Naive thymus-derived CD4-positive, alpha-beta T cell (primary cell): ENCODE measurements around the gene CBX7. TPM values are rescaled to one million over a fixed set of nuclear protein-coding genes. Genes with fewer than 3 reads are reported as not detected.
A peak's percentile ranks its signal among the peaks of the same experiment; 100 is the strongest.

Experiments used
- ATAC-seq: fragments of 150-1000 bp; cut with Tn5 transposase; 2 replicates; pipeline ENCODE4 v1.10.0; 2021; ENCODE audit warnings: mild to moderate bottlenecking, moderate library complexity
- CTCF ChIA-PET: fragments of 350-600 bp; sonication (Branson Sonifier 250); formaldehyde crosslinking; loops from one replicate; lab custom pipeline; 2021; ENCODE audit warnings: antibody characterized with exemption; lab: Charles Lee
- POLR2A ChIA-PET: fragments of 350-600 bp; sonication (Branson Sonifier 250); formaldehyde crosslinking; loops from one replicate; lab custom pipeline; 2021; ENCODE audit warnings: antibody characterized with exemption, inconsistent platforms; lab: Charles Lee
- DNase-seq, 9 donors: peaks; one replicate each; pipeline versions ENCODE4 v3.0.0 to v3.0.0-alpha.2; 2020 to 2022; ENCODE audit warnings: mixed read lengths in 1 of 9
- H3K27ac ChIP-seq: one replicate; pipeline ENCODE4 v1.7.0; 2013; ENCODE audit warnings: mild to moderate bottlenecking, low read depth, low read length, moderate library complexity
- H3K27me3 ChIP-seq, 2 donors: one replicate each; pipeline ENCODE4 v1.7.0; 2013; ENCODE audit warnings: low read length in 2 of 2, mild to moderate bottlenecking in 2 of 2, moderate library complexity in 2 of 2; ENCODE audit not compliant: control insufficient read depth in 2 of 2, insufficient read depth in 2 of 2
- H3K36me3 ChIP-seq, 3 experiments: 1 replicate in 2 of 3; 2 replicates in 1 of 3; pipeline ENCODE4 v1.7.0; 2013; ENCODE audit warnings: low read length in 3 of 3, mild to moderate bottlenecking in 3 of 3, moderate library complexity in 1 of 3; ENCODE audit not compliant: insufficient read depth in 3 of 3, control insufficient read depth in 2 of 3
- H3K4me1 ChIP-seq, 2 donors: one replicate each; pipeline ENCODE4 v1.7.0; 2013; ENCODE audit warnings: low read length in 2 of 2, mild to moderate bottlenecking in 2 of 2, moderate library complexity in 1 of 2; ENCODE audit not compliant: control insufficient read depth in 2 of 2, insufficient read depth in 2 of 2
- H3K4me3 ChIP-seq: 2 replicates; pipeline ENCODE4 v1.7.0; 2013; ENCODE audit warnings: mild to moderate bottlenecking, low read length
- H3K9me3 ChIP-seq, 3 experiments: 1 replicate in 2 of 3; 2 replicates in 1 of 3; pipeline ENCODE4 v1.7.0; 2013; ENCODE audit warnings: low read length in 3 of 3; ENCODE audit not compliant: control insufficient read depth in 2 of 3
- H3K27ac Mint-ChIP-seq, 9 donors: one replicate each; pipeline ENCODE4 v1.8.0; 2020 to 2022; ENCODE audit warnings: mixed read lengths in 9 of 9, mild to moderate bottlenecking in 8 of 9, moderate library complexity in 5 of 9, inconsistent platforms in 2 of 9
- H3K27me3 Mint-ChIP-seq, 5 donors: one replicate each; pipeline ENCODE4 v1.8.0; 2021 to 2022; ENCODE audit warnings: mixed read lengths in 5 of 5, mild to moderate bottlenecking in 1 of 5
- H3K36me3 Mint-ChIP-seq, 5 donors: one replicate each; pipeline ENCODE4 v1.8.0; 2020 to 2022; ENCODE audit warnings: mixed read lengths in 5 of 5, mild to moderate bottlenecking in 3 of 5, inconsistent platforms in 1 of 5
- H3K4me1 Mint-ChIP-seq, 7 donors: one replicate each; pipeline ENCODE4 v1.8.0; 2020 to 2022; ENCODE audit warnings: mixed read lengths in 7 of 7, mild to moderate bottlenecking in 3 of 7, inconsistent platforms in 1 of 7
- H3K4me3 Mint-ChIP-seq, 10 donors: one replicate each; pipeline ENCODE4 v1.8.0; 2020 to 2022; ENCODE audit warnings: mild to moderate bottlenecking in 10 of 10, mixed read lengths in 10 of 10, moderate library complexity in 6 of 10, inconsistent platforms in 2 of 10
- H3K9me3 Mint-ChIP-seq, 11 donors: one replicate each; pipeline ENCODE4 v1.8.0; 2020 to 2022; ENCODE audit warnings: mixed read lengths in 11 of 11, mild to moderate bottlenecking in 4 of 11, inconsistent platforms in 1 of 11, moderate library complexity in 1 of 11
- intact Hi-C, 2 donors: fragments of 100-400 bp; cut with micrococcal nuclease; formaldehyde crosslinking; loops; one replicate each; pipeline ENCODE4 v1.15.1; 2023
- polyA plus RNA-seq, 2 donors: library from polyadenylated mRNA; unstranded; fragments of 300-500 nt; fragmentation: Illumina TruSeq; gene quantifications; one replicate each; pipeline ENCODE4 v1.2.3, GENCODE V29; 2021
- total RNA-seq, 6 experiments: library from RNA in 5 of 6; stranded (reverse) in 5 of 6; gene quantifications; 1 replicate in 5 of 6; 2 replicates in 1 of 6; pipeline ENCODE4 v1.2.3 and lab custom pipeline; 2021 to 2026

Gene CBX7
- total and polyA plus RNA-seq, 7 experiments from 2014 or later: 14.2 to 164 (median 74.9) TPM

DNA sequence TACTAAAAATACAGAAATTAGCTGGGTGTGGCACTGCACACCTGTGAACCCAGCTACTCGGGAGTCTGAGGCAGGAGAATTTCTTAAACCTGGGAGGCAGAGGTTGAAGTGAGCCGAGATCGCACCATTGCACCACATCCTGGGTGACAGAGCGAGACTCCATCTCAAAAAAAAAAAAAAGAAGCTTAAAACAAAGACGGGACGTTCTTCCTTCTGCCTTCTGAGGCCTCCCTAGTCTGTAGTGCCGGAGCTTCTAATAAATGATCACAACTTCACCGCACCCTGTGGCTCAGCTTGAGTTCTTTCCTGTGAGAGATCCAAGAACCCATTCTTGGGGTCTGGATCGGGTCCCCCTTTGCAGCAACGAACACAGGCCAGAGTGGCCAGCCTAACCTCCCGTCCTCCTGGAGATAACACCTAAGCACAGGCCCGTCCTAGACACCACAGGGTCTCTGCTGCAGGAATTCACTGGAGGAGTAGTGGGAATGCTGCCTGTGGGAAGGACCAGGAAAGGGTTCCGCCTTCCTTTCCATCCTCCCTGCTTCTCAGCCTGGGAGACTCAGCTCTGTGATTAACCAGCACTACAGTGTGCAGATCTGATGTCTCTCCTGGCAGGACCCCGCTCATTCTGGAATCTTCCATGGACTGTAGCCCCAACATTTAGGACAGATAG is 57.6 kb downstream of the CBX7 start:
- H3K9me3 Mint-ChIP-seq: no peaks in the 10 kb centered on the region
- H3K27me3 ChIP-seq: no peaks in the 10 kb centered on the region
- ATAC-seq (no peak), DNase-seq (peak in 7 of 9 donors; percentile 20 to 62 (median 48))
- intact Hi-C loops: loop anchor here in 1 of 2 donors (5.0 kb wide), 2 partner anchors 53 to 73 kb away; partner anchors contain the start of genes APOBEC3D and APOBEC3F
- H3K9me3 ChIP-seq: no peaks in the 10 kb centered on the region
- peak overlapping the region; percentile 9 to 94 (median 82) for H3K27ac Mint-ChIP-seq
- POLR2A ChIA-PET: interaction anchor here (0.7 to 1.4 kb wide), 8 partner anchors 10 to 222 kb away, joined by 3 to 5 read pairs (median 3); partner anchors contain the start of gene APOBEC3G
- H3K36me3 Mint-ChIP-seq: peaks cover 0 to 3% (median 0%) of the 10 kb centered on the region in 5 donors
- H3K4me3 Mint-ChIP-seq: peak overlapping the region in 7 of 10 donors; percentile 31 to 57 (median 50)
- H3K27ac ChIP-seq: peak overlapping the region; percentile 33
- H3K4me1 ChIP-seq: peaks cover 72 to 92% of the 10 kb centered on the region in 2 donors
- no peak overlapping the region for H3K4me3 ChIP-seq
- no peaks in the 10 kb centered on the region for H3K27me3 Mint-ChIP-seq
- CTCF ChIA-PET: interaction anchor here (0.6 to 1.0 kb wide), 2 partner anchors 23 to 170 kb away, joined by 3 to 4 read pairs; no protein-coding TSS in a partner anchor
- peaks cover 35 to 96% (median 82%) of the 10 kb centered on the region in 7 donors for H3K4me1 Mint-ChIP-seq
- H3K36me3 ChIP-seq: no peaks in the 10 kb centered on the region

DNA sequence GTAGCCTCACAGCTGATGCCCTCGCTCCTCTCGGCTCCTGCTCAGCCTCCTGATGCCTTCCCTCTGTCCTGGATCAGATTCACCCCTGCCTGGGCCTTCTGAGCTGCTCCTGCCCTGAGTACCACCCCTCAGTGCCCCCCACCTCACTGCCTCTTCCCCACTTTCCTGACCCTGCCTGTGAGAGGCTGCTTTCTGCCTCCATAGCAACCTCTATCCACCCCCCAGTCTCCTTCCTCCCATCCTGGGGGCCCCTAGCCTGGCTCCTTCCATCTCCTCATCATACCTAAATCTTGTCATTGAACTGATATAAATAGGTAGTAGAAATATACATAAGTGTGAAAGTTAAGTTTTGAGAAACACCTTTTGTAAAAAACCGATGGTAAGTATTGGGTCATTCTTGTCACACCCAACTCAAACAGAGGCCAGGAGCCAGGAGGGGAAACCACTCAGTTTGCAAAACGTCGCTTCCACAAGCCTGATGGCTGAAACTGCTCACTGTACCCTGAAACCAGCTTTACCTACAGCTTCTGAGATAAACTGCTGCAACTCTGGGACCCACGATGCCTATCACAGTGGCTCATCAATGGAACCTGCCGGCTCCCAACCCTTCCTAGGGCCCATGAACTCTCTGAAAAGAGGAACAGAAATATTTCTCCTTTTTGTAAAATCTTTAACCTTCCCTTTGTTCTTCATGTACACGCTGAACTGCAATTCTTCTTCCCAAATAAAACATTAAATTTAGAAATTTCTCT is 60.2 kb downstream of the CBX7 start:
- H3K9me3 ChIP-seq: no peaks in the 10 kb centered on the region
- Mint-ChIP-seq H3K4me1 (peaks cover 29 to 92% (median 81%) of the 10 kb centered on the region in 7 donors), H3K27me3 (no peaks in the 10 kb centered on the region), H3K27ac (peak overlapping the region; percentile 85 to 97 (median 96)), H3K36me3 (peaks cover 0 to 5% (median 4%) of the 10 kb centered on the region in 5 donors), H3K9me3 (no peaks in the 10 kb centered on the region), H3K4me3 (peak overlapping the region in 9 of 10 donors; percentile 1 to 84 (median 56))
- H3K27me3 ChIP-seq: no peaks in the 10 kb centered on the region
- CTCF ChIA-PET: no interaction called here
- ATAC-seq (no peak), DNase-seq (no peak)
- H3K4me1 ChIP-seq: peaks cover 59 to 92% of the 10 kb centered on the region in 2 donors
- H3K27ac ChIP-seq: peak overlapping the region; percentile 69
- no peak overlapping the region for H3K4me3 ChIP-seq
- POLR2A ChIA-PET: interaction anchor here (0.6 to 1.5 kb wide), 3 partner anchors 10 to 106 kb away, joined by 3 read pairs; partner anchors contain the start of gene CBX7
- intact Hi-C loops: loop anchor here in 1 of 2 donors (5.0 kb wide), 1 partner anchor 70 kb away; the partner anchor contains the start of gene APOBEC3D
- peaks cover 0 to under 1% (median 0%) of the 10 kb centered on the region in 3 experiments for H3K36me3 ChIP-seq

GRCh38 chr22:39091126-39092081 is 61.1 kb downstream of the CBX7 start:
- H3K27ac Mint-ChIP-seq: peak overlapping the region; percentile 85 to 97 (median 96)
- peaks cover 33 to 90% (median 75%) of the 10 kb centered on the region in 7 donors for H3K4me1 Mint-ChIP-seq
- H3K4me3 ChIP-seq: no peak overlapping the region
- peaks cover 0 to 7% (median 0%) of the 10 kb centered on the region in 3 experiments for H3K36me3 ChIP-seq
- intact Hi-C loops: loop anchor here (1.0 to 5.0 kb wide), 5 partner anchors 15 to 77 kb away; partner anchors contain the start of genes APOBEC3C (in 1 of the 2), APOBEC3D (in 1 of the 2), APOBEC3F (in 1 of the 2) and APOBEC3G (in 1 of the 2)
- peaks cover 0 to 7% (median 6%) of the 10 kb centered on the region in 5 donors for H3K36me3 Mint-ChIP-seq
- ATAC-seq: peak; percentile 13
- no peaks in the 10 kb centered on the region for H3K9me3 Mint-ChIP-seq
- H3K27me3 ChIP-seq: no peaks in the 10 kb centered on the region
- H3K4me1 ChIP-seq: peaks cover 52 to 92% of the 10 kb centered on the region in 2 donors
- no peaks in the 10 kb centered on the region for H3K9me3 ChIP-seq
- peak overlapping the region; percentile 69 for H3K27ac ChIP-seq
- H3K27me3 Mint-ChIP-seq: no peaks in the 10 kb centered on the region
- CTCF ChIA-PET: interaction anchor here (0.6 to 0.9 kb wide), 3 partner anchors 66 to 519 kb away, joined by 3 read pairs; no protein-coding TSS in a partner anchor
- no peak for DNase-seq
- POLR2A ChIA-PET: interaction anchor here (1.0 to 1.5 kb wide), 4 partner anchors 62 to 82 kb away, joined by 3 to 5 read pairs (median 4); partner anchors contain the start of gene CBX7
- H3K4me3 Mint-ChIP-seq: peak overlapping the region; percentile 63 to 84 (median 72)

DNA sequence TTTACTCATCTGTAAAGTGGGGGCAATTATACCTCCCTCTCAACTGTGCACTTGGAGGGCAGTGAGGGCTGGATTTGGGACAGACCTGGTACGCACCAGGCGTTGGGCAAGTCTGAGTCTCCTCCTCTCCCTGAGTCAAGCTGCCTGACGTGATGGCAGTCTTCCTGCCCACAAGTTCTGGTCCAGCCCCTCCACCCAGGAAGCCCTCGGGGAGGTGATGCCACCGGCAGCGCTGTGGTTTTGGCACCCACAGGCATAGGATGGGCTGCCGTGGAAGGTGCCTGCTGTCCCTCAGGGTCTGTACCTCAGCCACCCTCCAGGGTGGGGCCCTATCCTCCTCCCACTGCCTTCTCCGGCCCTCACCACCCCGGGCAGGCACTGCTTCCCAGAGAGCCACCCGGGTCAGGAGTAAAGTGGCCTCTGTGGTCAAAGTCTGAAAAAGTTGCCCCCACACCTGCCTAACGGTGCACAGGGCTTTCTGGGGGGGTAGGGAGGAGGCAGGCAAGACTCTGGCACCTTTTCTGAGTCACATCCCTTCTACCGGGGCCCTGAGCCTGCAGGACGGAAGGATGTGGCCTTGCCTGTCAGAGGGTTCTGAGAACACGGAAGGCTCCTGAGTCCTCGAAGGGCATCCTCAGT is 61.9 kb downstream of the CBX7 start:
- peak overlapping the region; percentile 85 to 97 (median 96) for H3K27ac Mint-ChIP-seq
- peaks cover 48 to 86% of the 10 kb centered on the region in 2 donors for H3K4me1 ChIP-seq
- peaks cover 0 to 10% (median 7%) of the 10 kb centered on the region in 5 donors for H3K36me3 Mint-ChIP-seq
- peak overlapping the region; percentile 63 to 84 (median 72) for H3K4me3 Mint-ChIP-seq
- intact Hi-C loops: loop anchor here (1.0 to 5.0 kb wide), 6 partner anchors 9 to 76 kb away; partner anchors contain the start of genes APOBEC3C (in 1 of the 2), APOBEC3D (in 1 of the 2), APOBEC3F (in 1 of the 2) and APOBEC3G (in 1 of the 2)
- H3K27ac ChIP-seq: peak overlapping the region; percentile 69
- POLR2A ChIA-PET: interaction anchor here (0.5 to 1.5 kb wide), 10 partner anchors 9 to 1833 kb away, joined by 3 to 6 read pairs (median 3); partner anchors contain the start of genes APOBEC3G, CBX7 and RPL3
- H3K9me3 ChIP-seq: no peaks in the 10 kb centered on the region
- DNase-seq (peak; percentile 40 to 85 (median 76)), ATAC-seq (peak; percentile 83)
- no peaks in the 10 kb centered on the region for H3K27me3 Mint-ChIP-seq
- H3K4me1 Mint-ChIP-seq: peaks cover 30 to 87% (median 69%) of the 10 kb centered on the region in 7 donors
- no peaks in the 10 kb centered on the region for H3K27me3 ChIP-seq
- H3K4me3 ChIP-seq: peak overlapping the region; percentile 29
- no peaks in the 10 kb centered on the region for H3K9me3 Mint-ChIP-seq
- CTCF ChIA-PET: interaction anchor here (0.9 kb wide), 1 partner anchor 66 kb away, joined by 3 read pairs; no protein-coding TSS in a partner anchor
- peaks cover 0 to 11% (median 0%) of the 10 kb centered on the region in 3 experiments for H3K36me3 ChIP-seq

GRCh38 chr22:39089928-39090327 is 62.6 kb downstream of the CBX7 start:
- Histone ChIP-seq H3K36me3 (peaks cover 0 to 11% (median 0%) of the 10 kb centered on the region in 3 experiments), H3K9me3 (no peaks in the 10 kb centered on the region), H3K27ac (peak overlapping the region; percentile 69), H3K27me3 (no peaks in the 10 kb centered on the region), H3K4me1 (peaks cover 43 to 80% of the 10 kb centered on the region in 2 donors), H3K4me3 (peak overlapping the region; percentile 29)
- DNase-seq (no peak), ATAC-seq (no peak)
- peaks cover 24 to 86% (median 62%) of the 10 kb centered on the region in 7 donors for H3K4me1 Mint-ChIP-seq
- POLR2A ChIA-PET: interaction anchor here (0.5 to 1.5 kb wide), 10 partner anchors 9 to 1833 kb away, joined by 3 to 6 read pairs (median 3); partner anchors contain the start of genes APOBEC3G and RPL3
- CTCF ChIA-PET: no interaction called here
- H3K4me3 Mint-ChIP-seq: peak overlapping the region; percentile 63 to 84 (median 72)
- no peaks in the 10 kb centered on the region for H3K9me3 Mint-ChIP-seq
- peak overlapping the region; percentile 85 to 97 (median 96) for H3K27ac Mint-ChIP-seq
- intact Hi-C loops: loop anchor here (1.0 to 5.0 kb wide), 5 partner anchors 9 to 75 kb away; partner anchors contain the start of genes APOBEC3C (in 1 of the 2), APOBEC3D (in 1 of the 2), APOBEC3F (in 1 of the 2) and APOBEC3G (in 1 of the 2)
- H3K36me3 Mint-ChIP-seq: peaks cover 0 to 13% (median 7%) of the 10 kb centered on the region in 5 donors
- H3K27me3 Mint-ChIP-seq: no peaks in the 10 kb centered on the region
